ENCODE results near the gene CSNK1D.
A peak's percentile ranks its signal among the peaks of the same experiment; 100 is the strongest.

CSNK1D gene

GRCh38 chr17:82273327-82274133 is at the start of gene CSNK1D:
CSNK1D (minus strand) TSS chr17:82273700; CDS start chr17:82273381, 319 bp downstream.
- DNase-seq, result peak; percentile 96

- no peak for DNase-seq
Measured at GRCh38 chr17:82322526-82323453, 49.3 kb upstream of the CSNK1D start.

- no peak for DNase-seq
Measured at GRCh38 chr17:82321947-82322466, 48.5 kb upstream of the CSNK1D start.

GRCh38 chr17:82320956-82321927 is 47.7 kb upstream of the CSNK1D start:
- no peak for DNase-seq

GRCh38 chr17:82320140-82320840 is 46.8 kb upstream of the CSNK1D start:
- no peak for DNase-seq

- DNase-seq, result no peak
Measured at GRCh38 chr17:82319619-82320062, 46.1 kb upstream of the CSNK1D start.

- DNase-seq, result no peak
Measured at GRCh38 chr17:82318772-82319606, 45.5 kb upstream of the CSNK1D start.

GRCh38 chr17:82318169-82318498 is 44.6 kb upstream of the CSNK1D start:
- no peak for DNase-seq

- no peak for DNase-seq
Measured at GRCh38 chr17:82317394-82318168, 44.1 kb upstream of the CSNK1D start, which contains the start of gene CD7. CD7 (minus strand) TSS chr17:82317608; CDS start chr17:82317495, 113 bp downstream.

GRCh38 chr17:82316651-82317393 is 43.3 kb upstream of the CSNK1D start:
- no peak for DNase-seq

GRCh38 chr17:82315703-82316358 is 42.3 kb upstream of the CSNK1D start:
- no peak for DNase-seq

- DNase-seq, result no peak
Measured at GRCh38 chr17:82314727-82315605, 41.5 kb upstream of the CSNK1D start.

- DNase-seq, result no peak
Measured at GRCh38 chr17:82314012-82314726, 40.7 kb upstream of the CSNK1D start.

- no peak for DNase-seq
Measured at GRCh38 chr17:82313195-82314011, 39.9 kb upstream of the CSNK1D start.

GRCh38 chr17:82311971-82312370 is 38.5 kb upstream of the CSNK1D start:
- no peak for DNase-seq

GRCh38 chr17:82310877-82311276 is 37.4 kb upstream of the CSNK1D start:
- DNase-seq, result no peak
